Glutamatergic neuron (in vitro differentiated cells): ENCODE data around the gene PSMA6. TPM values are rescaled to one million over a fixed set of nuclear protein-coding genes. Genes with fewer than 3 reads are reported as not detected.
A peak's percentile ranks its signal among the peaks of the same experiment; 100 is the strongest.

ENCODE experiments used
- DNase-seq: peaks from one replicate; pipeline ENCODE4 v3.0.0; 2022
- H3K27ac Mint-ChIP-seq: one replicate; pipeline ENCODE4 v1.8.0; 2020; ENCODE audit warnings: mild to moderate bottlenecking, mixed read lengths, inconsistent platforms; ENCODE audit not compliant: unreplicated experiment
- H3K27me3 Mint-ChIP-seq: one replicate; pipeline ENCODE4 v1.8.0; 2020; ENCODE audit warnings: mild to moderate bottlenecking, moderate library complexity, mixed read lengths, inconsistent platforms; ENCODE audit not compliant: unreplicated experiment
- H3K36me3 Mint-ChIP-seq: one replicate; pipeline ENCODE4 v1.8.0; 2020; ENCODE audit warnings: mild to moderate bottlenecking, mixed read lengths, inconsistent platforms; ENCODE audit not compliant: unreplicated experiment
- H3K4me1 Mint-ChIP-seq: one replicate; pipeline ENCODE4 v1.8.0; 2020; ENCODE audit warnings: mild to moderate bottlenecking, low read depth, mixed read lengths, inconsistent platforms; ENCODE audit not compliant: unreplicated experiment
- H3K4me3 Mint-ChIP-seq: one replicate; pipeline ENCODE4 v1.8.0; 2020; ENCODE audit warnings: mild to moderate bottlenecking, mixed read lengths, inconsistent platforms; ENCODE audit not compliant: unreplicated experiment
- H3K9me3 Mint-ChIP-seq: one replicate; pipeline ENCODE4 v1.8.0; 2020; ENCODE audit warnings: mild to moderate bottlenecking, moderate library complexity, mixed read lengths, inconsistent platforms; ENCODE audit not compliant: unreplicated experiment
- total RNA-seq: library from RNA; stranded (reverse); fragmentation: NEBNext Ultra II Directional; extraction: Animal tissue kit (Norgen Biotek cat#: 25700); gene quantifications from one replicate; pipeline ENCODE4 v1.2.1, GENCODE V29; 2021; ENCODE audit not compliant: unreplicated experiment
- TF ChIP-seq, protein P1 (sequence below): fragments of 200-600 bp; sonication (generic); IDR thresholded peaks from one replicate; pipeline ENCODE4 v1.5.0; 2021; ENCODE audit not compliant: partially characterized antibody, unreplicated experiment

The PSMA6 gene
- total RNA-seq, 1 donor from 2014 or later: 148 TPM

DNA sequence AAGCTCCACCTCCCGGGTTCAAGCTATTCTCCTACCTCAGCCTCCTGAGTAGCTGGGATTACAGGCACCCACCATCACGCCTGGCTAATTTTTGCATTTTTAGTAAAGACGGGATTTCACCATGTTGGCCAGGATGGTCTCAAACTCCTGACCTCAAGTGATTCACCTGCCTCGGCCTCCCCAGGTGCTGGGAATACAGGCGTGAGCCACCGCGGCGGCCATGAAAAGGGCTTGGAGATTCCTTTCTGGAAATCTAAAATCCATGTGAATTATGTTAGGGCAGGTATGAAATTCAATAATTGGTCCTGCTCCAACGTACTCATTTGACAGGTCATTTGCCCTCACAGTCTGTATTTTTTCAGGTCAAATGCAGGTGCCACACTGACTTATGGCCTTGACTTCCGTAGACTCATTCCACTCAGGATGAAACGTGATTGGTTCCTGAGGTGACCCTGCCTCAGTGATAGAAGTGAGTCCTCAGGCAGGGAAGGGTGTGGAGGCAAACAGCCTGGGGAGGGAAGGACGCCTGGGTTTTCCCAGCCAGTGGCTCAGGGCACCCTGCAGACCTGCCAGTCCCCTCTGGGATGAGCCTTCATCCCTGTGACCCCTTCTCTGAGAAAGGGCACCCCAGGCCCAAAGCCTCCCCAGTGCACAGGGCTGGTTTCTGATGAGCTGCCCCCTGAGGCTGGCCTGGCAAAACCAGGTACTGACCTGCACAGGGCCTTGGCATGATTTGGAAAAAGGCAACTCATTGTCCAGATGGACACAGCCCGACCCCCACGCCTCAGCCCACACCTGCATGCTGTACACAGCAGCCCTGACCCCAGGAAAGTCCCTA, 48.7 kb downstream of the PSMA6 start:
- H3K4me3 Mint-ChIP-seq: no peak overlapping the region
- H3K4me1 Mint-ChIP-seq: peaks cover 8% of the 10 kb centered on the region
- no peaks in the 10 kb centered on the region for H3K27me3 Mint-ChIP-seq
- TF ChIP-seq, protein P1, sequence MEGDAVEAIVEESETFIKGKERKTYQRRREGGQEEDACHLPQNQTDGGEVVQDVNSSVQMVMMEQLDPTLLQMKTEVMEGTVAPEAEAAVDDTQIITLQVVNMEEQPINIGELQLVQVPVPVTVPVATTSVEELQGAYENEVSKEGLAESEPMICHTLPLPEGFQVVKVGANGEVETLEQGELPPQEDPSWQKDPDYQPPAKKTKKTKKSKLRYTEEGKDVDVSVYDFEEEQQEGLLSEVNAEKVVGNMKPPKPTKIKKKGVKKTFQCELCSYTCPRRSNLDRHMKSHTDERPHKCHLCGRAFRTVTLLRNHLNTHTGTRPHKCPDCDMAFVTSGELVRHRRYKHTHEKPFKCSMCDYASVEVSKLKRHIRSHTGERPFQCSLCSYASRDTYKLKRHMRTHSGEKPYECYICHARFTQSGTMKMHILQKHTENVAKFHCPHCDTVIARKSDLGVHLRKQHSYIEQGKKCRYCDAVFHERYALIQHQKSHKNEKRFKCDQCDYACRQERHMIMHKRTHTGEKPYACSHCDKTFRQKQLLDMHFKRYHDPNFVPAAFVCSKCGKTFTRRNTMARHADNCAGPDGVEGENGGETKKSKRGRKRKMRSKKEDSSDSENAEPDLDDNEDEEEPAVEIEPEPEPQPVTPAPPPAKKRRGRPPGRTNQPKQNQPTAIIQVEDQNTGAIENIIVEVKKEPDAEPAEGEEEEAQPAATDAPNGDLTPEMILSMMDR: no peak
- H3K27ac Mint-ChIP-seq: no peak overlapping the region
- H3K36me3 Mint-ChIP-seq: no peaks in the 10 kb centered on the region
- no peak for DNase-seq
- H3K9me3 Mint-ChIP-seq: peaks cover 4% of the 10 kb centered on the region

- Mint-ChIP-seq H3K9me3 (peaks cover 4% of the 10 kb centered on the region), H3K4me3 (no peak overlapping the region), H3K27ac (no peak overlapping the region), H3K4me1 (peaks cover 8% of the 10 kb centered on the region), H3K36me3 (no peaks in the 10 kb centered on the region), H3K27me3 (no peaks in the 10 kb centered on the region)
- DNase-seq: no peak
- TF ChIP-seq, protein P1: no peak
These were observed 49.2 kb downstream of the PSMA6 start for GRCh38 chr14:35341454-35341750.

- H3K4me1 Mint-ChIP-seq: peaks cover 6% of the 10 kb centered on the region
- TF ChIP-seq, protein P1: no peak
- H3K27ac Mint-ChIP-seq: peak overlapping the region; percentile 14
- H3K27me3 Mint-ChIP-seq: no peaks in the 10 kb centered on the region
- peaks cover 4% of the 10 kb centered on the region for H3K9me3 Mint-ChIP-seq
- H3K4me3 Mint-ChIP-seq: no peak overlapping the region
- peak; percentile 56 for DNase-seq
- no peaks in the 10 kb centered on the region for H3K36me3 Mint-ChIP-seq
These were observed 49.7 kb downstream of the PSMA6 start for GRCh38 chr14:35341751-35342488.

DNA sequence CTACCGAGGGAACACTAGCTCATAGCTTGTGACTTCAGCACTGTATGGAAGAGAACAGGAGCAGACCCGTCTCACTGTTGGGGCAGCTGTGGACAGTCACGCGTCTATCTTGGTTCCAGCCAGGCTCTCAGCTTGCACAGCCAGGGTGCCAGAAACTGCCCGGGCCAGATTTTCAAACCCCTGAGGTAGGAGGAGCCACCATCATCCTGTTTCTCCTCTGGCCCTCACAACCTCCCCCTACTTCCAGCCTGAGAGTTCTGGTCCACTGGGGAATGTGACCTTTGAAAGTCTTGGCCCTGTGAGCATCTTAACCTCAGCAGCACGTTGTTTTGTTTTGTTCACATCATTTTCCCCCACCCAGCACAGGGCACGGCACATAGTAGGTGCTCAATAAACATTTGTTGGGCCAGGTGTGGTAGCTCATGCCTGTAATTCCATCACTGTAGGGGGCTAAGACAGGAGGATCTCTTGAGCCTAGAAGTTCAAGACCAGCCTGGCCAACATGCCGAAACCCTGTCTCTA, 50.4 kb downstream of the PSMA6 start:
- Mint-ChIP-seq H3K27ac (peak overlapping the region; percentile 14), H3K27me3 (no peaks in the 10 kb centered on the region), H3K9me3 (peaks cover 4% of the 10 kb centered on the region), H3K36me3 (no peaks in the 10 kb centered on the region), H3K4me1 (peaks cover 4% of the 10 kb centered on the region), H3K4me3 (no peak overlapping the region)
- DNase-seq: no peak
- TF ChIP-seq, protein P1: no peak

DNA sequence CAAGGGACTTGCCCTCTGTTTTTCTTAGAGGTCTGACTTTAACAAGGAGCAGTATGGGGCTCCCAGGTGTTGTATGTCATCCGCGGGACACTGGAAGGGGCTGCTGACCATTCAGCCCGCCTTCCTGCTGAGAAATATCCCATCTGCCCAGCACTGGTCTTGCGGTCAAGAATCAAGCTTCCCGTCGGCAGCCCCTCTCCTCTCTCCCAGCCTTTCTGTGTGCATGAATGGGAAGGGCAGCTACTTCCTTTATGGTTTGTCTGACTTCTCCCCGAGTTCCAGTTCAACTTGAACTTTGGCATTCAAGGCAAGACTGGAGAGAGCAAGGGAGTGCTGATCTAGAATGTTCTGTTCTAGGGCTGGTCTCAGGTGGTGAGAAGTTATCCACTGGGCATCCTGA, 51.5 kb downstream of the PSMA6 start:
- H3K27me3 Mint-ChIP-seq: no peaks in the 10 kb centered on the region
- H3K4me1 Mint-ChIP-seq: peaks cover 4% of the 10 kb centered on the region
- DNase-seq: no peak
- peaks cover 4% of the 10 kb centered on the region for H3K9me3 Mint-ChIP-seq
- TF ChIP-seq, protein P1: no peak
- no peak overlapping the region for H3K4me3 Mint-ChIP-seq
- no peaks in the 10 kb centered on the region for H3K36me3 Mint-ChIP-seq
- H3K27ac Mint-ChIP-seq: no peak overlapping the region
